Skeletal muscle cell (primary cell): ENCODE measurements around the gene KLC1.
A peak's percentile ranks its signal among the peaks of the same experiment; 100 is the strongest.
"Not testable (repeated sequence)": the region's sequence is repeated elsewhere in the genome, so short reads cannot be mapped to it uniquely, and the experiment has no call there.

Experiments used
- DNase-seq: peaks from one replicate; pipeline ENCODE4 v3.0.0-alpha.2; 2010; ENCODE audit warnings: low read depth
- H3K4me3 ChIP-seq: 2 replicates; pipeline ENCODE4 v1.5.1; 2011; ENCODE audit warnings: low read depth, mild to moderate bottlenecking, control low read depth, low read length, moderate library complexity

KLC1 gene

DNA sequence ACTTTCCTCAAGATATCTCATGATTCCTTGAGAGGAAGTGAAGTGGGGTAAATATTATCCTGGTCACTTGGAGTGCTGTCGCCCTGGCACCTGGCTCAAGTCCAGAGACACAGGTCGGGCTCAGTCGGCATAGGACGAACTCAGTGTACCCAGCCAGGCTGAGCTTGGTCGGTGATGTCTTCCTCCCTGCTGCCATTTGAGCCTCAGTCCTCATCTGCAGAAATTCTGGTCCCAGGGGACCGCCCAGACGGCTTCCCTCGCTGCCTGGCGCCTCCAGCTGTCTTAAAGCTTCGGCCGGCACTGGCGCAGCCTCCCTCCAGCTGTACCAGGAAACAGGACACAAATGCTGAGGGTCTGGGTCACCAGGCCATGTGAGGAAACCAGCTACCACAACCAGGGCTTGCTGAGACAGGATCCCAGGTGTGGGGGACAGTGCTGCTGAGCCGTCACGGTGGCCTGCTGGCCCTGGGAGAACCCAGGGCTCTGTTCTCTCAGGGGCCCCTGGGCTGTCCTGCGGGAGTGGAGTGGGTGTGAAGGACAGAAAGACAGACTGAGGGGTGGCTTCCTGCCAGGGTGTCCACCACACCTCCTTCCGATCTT, 5.0 kb upstream of the KLC1 start:
- no peak overlapping the region for H3K4me3 ChIP-seq
- DNase-seq: no peak

DNA sequence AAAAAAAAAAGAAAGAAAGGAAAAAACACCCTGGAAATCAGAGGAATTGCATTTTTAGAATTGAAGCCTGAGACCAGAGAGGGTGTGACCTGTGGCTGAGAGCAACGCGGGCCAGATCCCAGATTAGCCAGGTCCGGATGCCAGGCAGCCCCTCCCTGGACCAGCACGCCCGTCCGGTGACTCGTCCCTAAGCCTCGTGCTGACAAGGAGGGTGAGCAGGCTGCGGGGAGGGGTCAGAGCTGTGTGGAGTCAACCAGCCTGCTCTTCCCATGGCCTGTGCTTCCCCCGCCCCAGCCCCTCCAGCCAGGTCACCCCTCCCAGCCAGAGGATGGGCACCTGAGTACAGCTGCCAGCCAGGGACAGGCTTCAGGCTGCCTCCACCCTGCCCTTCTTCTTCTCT, 4.2 kb upstream of the KLC1 start:
- H3K4me3 ChIP-seq: no peak overlapping the region
- no peak for DNase-seq

DNA sequence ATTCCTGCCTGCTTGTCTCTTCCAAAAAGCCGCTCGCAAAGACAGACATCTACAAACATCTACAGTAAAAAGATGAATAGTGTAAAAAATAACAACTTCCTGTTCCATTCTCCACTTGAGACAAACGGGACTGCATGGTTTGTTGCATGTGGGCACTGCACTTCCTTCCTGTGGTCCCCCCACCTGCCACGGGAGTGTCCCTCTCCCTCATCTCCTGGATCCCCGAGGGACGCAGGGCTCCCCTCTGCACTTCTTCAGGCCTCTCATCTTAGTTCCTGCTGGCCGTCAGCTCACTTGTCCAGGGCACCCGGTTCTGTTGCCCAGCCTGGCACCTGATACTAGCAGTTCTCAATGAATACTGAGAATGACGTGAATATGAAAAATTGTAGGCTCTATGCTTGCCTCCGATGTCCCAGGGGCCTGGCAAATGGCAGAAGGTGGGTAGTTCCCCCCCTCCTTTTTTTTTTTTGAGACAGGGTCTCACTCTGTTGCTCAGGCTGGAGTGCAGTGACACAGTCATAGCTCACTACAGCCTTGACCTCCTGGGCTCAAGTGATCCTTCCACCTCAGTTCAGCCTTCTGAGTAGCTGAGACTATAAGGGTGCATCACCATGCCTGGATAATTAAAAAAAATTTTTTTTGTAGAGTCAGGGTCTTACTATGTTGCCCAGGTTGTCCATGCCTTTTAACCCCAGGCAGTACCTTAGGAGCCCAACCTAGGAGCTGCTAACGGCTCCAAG, 3.5 kb upstream of the KLC1 start:
- no peak for DNase-seq

DNA sequence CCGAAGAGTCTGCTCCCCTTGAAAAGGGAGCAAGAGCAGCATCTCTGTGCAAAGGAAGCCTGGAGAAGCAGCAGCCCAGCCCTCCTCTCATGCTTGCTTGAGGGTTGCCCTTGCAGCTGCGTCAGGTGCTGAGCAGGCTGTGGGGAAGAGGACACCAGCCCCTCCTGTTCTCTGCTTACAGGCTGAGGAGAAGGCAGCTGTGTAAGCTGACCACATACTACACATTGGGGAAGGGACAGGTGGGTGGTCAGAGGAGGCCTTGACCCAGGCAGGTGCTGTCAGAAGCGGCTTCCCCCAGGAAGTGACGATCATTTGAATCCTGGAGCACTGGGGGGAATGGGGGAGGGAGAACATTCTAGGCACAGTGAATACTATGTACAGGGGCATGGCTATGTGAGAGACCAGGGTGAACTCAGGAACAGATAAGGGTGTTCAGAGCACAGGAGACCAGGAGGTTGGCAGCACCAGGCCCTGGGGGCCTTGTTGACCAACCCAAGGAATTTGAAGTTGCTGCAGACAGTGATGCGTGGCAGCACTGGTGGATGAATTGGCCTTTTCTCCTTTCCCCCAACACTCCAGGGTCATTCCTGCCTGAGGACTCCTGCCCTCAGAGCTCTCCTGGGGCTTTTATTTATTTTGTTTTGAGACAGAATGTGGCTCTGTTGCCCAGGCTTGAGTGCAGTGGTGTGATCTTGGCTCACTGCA, 2.7 kb upstream of the KLC1 start:
- no peak overlapping the region for H3K4me3 ChIP-seq
- DNase-seq: no peak

More for the DNA sequence above, 3.5 kb upstream of the KLC1 start:
- H3K4me3 ChIP-seq: no peak overlapping the region

DNA sequence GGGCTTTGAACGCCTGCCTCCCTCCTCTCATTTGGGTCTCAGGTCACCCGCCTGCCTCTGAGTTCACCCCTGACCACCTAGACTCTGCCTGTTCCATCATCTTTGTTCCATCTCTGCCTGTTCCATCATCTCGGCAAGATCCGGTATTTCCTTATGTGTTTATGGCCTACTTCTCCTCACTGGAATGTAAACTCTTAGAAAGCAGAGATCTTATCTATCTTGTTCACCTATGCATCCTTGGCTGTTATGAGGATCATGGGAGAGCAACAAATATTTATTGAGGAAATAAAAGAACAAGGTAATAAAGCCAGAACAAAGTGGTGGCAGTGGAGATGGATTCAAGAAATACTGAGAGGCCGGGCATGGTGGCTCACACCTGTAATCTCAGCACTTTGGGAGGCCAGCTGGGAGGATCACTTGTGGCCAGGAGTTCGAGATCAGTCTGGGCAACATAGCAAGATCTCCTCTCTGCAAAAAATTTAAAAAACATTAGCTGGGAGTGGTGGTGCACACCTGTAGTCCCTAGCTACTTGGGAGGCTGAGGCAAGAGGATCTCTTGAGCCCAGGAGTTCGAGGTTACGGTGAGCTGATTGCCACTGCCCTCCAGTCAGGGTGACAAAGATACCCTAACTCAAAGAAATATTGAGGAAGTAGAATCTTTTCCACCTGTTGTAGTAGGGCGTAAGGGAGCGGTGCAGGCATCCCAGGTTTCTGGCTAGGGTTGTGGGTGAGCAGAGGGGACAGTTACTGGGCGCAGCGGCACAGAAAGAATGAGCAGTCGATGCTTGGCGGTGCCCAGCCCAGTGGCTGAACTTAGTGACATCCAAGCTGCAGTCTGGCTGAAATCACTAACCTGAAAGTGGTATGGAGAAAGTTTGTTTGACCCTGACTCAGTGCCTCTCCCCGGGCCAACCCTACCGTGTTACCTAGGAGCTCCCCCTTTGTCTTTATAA, 1.7 kb upstream of the KLC1 start:
- no peak for DNase-seq
- H3K4me3 ChIP-seq: no peak overlapping the region

DNA sequence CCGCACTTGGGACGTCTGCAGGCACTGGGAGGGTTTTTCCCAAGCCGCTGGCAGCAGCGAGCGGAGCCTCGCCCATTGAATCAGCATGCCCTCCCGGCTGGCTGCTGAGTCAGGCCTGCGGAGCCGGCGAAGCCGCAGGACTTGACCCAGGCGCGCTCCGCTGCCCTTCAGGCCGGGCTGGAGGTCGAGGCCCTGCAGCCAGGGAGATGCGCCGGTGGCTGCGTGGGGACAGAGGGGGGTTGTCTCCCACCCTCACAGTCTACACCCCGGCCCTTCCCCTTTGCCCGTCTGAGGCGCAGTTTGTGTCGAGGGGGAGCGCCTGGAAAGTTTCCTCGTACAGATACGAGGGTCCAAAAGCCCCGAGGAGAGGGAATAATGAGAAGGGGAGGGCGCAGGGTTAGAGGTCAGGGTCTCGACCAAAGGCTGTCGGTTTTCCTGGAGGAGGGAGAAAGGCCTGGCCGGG, 759 bp upstream of the KLC1 start:
- no peak for DNase-seq
- H3K4me3 ChIP-seq: peak overlapping the region; percentile 76

DNA sequence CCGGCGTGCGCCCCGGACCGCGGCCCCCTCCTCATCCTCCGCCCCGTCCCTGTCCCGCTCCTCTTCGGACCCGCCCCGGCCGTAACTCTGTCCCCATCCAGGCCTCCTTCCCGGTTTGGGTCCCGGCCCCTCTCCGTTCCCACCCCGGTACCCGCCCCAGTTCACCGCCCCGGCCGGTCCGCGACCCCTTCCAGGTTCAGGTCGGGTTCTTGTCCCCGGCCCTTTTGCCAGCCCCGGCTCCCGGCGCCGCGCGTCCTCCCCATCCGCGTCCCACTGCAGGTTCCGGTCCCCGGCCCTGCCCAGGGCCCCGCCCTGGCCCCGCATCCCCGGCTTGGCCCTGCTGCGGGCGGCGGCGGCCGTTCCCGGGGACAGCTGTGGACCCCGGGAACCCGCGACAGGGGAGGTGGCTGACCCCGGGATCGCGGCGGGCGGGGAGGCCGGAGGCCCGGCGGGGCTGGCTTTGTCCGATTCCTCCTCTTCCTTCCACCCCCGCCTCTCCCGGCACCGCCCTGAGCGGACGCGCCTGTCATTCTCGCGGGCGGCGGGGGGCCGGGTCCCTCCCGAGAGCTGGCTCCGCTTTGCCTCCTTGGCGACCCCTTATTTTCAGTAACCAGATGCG, 601 bp downstream of the KLC1 start:
- H3K4me3 ChIP-seq: peak overlapping the region; percentile 76

DNA sequence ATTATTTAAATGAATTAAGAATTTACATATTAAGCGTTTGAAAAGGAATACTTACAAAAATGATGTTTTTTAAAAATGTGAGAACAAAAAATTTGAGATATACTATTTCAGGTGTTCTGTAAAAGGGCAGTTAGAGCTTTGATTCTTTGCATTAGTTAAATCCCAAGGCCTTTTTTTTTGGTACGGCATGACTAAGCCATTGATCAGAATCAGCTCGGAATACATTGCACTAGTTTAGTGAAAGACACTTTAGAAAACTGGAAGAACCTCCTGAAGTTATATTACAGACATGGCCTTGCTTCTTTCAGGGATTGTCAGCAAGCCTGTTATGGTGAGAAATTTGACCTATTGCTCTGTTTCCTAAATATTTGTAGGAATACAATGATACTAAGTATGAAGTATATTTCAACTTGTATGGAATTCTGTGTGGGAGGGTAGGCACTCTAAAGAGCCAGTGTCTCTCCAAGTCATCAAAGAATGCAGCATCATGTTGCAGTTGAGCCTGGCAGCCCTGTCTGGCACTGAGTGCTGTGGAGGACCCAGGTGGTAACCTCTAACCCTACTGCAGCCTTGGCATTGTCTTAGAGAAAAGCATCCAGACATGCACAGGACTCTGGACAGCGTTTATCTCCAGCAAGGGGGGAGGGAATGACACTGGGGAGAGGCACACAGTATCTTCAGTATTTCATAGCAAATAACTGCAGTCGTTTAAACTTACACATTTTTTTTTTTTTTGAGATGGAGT, 1.5 kb downstream of the KLC1 start:
- no peak for DNase-seq
- H3K4me3 ChIP-seq: peak overlapping the region; percentile 76

More for the DNA sequence above, 601 bp downstream of the KLC1 start:
- no peak for DNase-seq

DNA sequence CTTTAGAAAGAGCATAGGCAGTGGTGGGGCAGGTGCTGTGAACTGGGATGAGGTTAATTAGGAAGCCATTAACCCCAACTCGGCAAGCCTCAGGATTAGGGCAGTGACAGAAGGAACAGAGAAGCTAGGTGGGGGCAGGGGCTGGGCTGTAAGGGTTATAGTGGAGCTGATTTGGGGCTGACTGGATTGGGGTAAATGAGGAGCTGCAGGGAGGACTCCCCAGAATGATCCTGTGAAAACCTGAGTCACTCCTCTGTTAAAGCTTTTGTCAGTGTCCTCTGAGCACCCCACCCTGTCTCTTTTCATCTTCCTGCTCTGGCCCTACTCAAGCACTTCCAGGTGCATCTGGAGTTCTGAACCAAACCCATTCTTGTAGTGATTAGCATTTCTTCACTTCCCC, 4.4 kb downstream of the KLC1 start:
- no peak for DNase-seq
- H3K4me3 ChIP-seq: no peak overlapping the region

DNA sequence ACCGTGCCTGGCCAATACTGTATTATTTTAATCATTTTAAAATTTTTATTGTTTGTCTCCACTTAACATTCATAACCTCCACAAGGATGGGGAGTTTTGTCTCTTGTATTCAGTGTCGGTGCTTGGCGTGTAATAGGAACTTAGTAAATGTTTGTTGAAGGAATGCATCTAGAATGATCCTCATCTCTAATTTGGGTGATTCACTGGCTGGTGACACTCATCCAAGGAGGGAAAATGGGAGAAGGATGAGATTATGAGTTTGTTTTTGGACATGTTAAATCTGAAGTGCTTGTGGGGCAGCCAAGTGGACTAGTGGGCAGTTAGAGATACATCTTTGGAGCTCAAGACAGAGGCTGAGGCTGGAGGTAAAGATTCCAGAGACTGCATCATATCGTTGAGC, 5.1 kb downstream of the KLC1 start:
- no peak overlapping the region for H3K4me3 ChIP-seq
- no peak for DNase-seq

DNA sequence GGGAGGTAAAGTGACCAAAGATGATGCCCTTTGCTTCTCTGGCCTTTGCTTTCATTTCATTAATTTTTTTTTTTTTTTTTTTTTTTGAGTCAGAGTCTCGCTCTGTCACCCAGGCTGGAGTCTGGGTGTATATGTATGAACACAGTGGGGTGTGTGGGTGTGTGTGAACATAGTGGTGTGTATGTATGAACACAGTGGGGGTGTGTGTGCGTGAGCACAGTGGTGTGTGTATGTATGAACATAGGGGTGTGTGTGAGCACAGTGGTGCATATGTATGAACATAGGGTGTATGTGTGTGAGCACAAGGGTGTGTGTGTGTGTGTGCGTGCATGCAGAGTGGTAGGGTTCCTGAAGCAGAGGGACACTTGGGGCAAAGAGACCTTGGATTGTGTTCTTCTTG, 9.6 kb downstream of the KLC1 start:
- DNase-seq: no peak

DNA sequence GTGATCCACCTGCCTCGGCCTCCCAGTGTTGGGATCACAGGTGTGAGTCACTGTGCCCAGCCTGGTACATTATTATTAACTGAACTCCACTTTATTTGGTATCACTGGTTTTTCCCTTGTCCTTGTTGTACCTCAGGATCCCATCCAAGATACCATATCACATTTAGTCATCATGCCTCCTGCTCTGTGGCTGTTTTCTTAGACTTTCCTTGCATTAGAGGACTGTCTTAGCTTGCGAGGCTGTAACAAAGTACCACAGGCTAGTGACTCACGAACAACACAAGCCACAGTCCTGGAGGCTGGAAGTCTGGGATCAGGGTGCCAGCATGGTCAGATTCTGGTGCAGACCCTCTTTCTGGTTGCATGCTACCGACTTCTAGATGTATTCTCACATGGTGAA, 12.2 kb downstream of the KLC1 start:
- DNase-seq: no peak
- H3K4me3 ChIP-seq: no peak overlapping the region

More for the DNA sequence above, 9.6 kb downstream of the KLC1 start:
- H3K4me3 ChIP-seq: no peak overlapping the region

DNA sequence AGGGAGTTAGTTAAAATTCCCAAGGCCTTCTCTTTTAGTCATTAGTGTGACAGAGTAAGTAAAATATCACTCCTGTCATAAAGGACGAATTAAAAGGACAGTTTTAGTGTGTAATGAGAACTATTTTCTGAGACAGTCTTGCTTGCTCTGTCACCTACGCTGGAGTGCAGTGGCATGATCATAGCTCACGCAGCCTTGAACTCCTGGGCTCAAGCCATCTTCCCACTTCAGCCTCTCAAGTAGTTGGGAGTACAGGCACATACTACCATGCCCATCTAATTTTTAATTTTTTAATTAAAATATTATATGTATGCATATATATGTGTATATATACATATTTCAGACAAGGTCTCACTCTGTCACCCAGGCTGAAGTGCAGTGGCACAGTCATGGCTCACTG, 17.2 kb downstream of the KLC1 start:
- H3K4me3 ChIP-seq: no peak overlapping the region
- no peak for DNase-seq

DNA sequence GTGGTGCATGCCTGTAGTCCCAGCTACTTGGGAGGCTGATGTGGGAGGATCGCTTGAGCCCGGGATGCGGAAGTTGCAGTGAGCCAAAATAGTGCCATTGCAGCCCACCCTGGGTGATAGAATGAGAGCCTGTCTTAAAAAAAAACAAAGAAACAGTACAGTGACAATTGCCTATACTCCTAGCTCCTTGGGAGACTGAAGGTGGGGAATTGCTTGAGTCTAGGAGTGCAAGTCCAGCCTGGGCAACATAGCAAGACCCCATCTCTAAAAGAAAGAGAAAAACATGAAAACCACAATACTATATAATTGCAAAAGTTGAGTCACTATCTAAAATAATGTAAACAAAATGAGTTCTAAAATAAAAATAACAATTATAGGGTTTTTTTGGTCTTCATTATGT, 20.0 kb downstream of the KLC1 start:
- no peak overlapping the region for H3K4me3 ChIP-seq
- DNase-seq: no peak

DNA sequence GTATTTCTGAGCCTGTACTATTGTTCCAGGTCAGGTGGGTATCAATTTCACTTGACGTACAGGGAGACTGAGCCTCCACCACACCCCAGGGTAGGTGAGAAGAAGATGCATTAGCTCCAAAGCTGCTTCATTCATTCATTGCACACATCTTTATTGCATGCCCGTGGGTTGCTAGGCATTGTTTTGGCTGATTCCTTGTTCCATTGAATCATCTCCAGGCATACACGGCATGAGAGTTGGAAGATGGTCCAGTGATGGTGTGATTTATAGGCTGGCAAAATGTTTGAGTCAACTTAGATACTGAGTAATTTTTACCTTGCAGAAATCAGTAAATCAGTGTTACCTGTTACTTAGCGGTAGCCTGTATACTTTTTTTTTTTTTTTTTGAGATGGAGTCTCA, 21.2 kb downstream of the KLC1 start:
- no peak for DNase-seq

DNA sequence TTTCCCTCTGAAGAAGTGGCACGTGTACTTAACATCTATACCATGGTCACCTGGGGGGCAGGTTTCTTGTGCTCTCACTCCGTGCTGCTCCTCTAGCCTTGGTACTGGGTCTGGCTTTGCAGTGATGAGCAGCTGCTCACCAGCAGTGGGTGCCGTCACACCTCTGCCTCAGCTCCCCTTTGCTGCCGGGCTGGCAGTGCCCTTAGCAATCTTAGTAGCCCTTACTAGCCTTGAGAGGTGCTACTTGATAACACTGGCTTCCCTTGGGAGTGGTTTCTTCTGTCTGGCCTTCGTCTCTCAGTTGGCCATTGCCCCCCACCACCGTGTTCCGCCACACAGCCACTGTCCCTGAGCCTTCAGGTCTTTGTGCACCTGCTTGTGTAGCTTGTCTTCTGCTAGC, 22.6 kb downstream of the KLC1 start:
- H3K4me3 ChIP-seq: no peak overlapping the region
- DNase-seq: no peak

More for the DNA sequence above, 21.2 kb downstream of the KLC1 start:
- no peak overlapping the region for H3K4me3 ChIP-seq

DNA sequence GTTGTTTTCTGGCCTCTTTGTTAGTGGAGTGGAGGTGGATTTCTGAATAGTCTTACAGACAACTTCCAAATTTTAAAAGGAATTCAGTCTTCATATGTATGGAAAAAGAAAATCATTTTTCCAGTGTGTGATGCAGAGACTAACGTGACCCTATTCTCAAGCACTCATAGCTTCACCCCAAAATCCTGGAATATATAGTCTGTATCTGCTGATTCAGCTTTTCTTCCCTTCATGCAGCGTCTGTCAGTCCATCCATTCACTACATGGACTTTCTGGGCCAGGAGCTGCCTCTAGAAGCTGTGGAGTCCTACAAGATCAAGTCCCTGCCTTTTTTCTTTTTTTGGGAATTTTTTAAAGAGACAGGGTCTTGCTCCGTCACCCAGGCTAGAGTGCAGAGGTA, 23.8 kb downstream of the KLC1 start:
- no peak for DNase-seq
- no peak overlapping the region for H3K4me3 ChIP-seq

DNA sequence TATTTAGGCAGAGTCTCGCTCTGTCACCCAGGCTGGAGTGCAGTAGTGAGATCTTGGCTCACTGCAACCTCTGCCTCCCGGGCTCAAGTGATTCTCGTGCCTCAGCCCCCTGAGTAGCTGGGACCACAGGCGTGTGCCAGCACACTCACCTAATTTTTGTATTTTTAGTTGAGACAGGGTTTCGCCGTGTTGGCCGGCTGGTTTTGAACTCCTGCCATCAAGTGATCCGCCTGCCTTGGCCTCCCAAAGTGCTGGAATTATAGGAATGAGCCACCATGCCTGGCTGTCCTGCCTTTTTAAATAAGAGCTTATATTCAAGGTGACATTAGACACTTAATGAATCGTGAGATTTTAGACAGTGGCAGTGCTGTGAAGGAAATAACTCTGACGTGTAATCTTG, 24.3 kb downstream of the KLC1 start:
- not testable (repeated sequence) for H3K4me3 ChIP-seq, DNase-seq

DNA sequence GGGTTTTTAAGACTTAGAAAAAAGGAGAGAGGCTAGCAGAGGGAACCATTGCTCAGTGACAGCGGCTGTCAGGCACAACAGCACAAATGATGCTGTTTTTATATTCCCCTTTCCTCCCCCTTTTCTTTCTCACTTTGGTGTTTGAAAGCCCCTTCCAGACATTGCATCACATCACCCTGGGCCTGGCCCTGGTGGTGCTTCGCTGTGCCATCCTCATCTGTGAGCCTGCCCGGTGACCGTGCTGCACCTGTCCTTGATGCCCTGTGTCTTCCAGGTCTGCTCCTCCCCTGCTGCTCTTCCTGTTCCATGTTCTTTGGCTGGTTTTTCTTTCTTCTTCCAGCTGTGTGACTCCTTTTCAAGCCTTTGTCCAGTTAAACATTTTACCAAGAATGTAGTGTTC, 24.8 kb downstream of the KLC1 start:
- no peak overlapping the region for H3K4me3 ChIP-seq
- DNase-seq: no peak
